HG03045 (cell line): Measurements from ENCODE around the gene TMEM123.
A peak's percentile ranks its signal among the peaks of the same experiment; 100 is the strongest.

Source experiments
- ATAC-seq: cut with Tn5 transposase; IDR thresholded peaks from one replicate; pipeline ENCODE4 v1.9.1; 2021; ENCODE audit warnings: mild to moderate bottlenecking, moderate library complexity; ENCODE audit not compliant: unreplicated experiment

Gene TMEM123

DNA sequence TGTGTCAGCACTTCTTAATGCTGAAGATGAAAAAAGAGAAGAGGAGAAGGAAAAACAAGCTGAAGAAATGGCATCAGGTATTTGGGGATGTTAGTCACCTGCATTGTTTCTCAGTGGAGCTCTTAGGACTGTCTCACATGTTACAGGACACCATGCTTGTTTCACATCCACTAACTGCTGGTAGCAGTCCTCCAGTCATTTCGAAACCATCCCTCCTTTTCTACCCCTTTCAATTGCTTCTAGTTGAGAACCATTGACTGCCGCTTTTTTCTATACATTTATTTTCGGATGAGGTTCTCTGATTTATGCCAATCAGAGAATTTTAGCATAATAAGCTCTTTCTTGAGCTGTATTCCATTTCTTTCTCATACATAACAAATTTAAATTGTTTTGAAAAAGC, 84.1 kb downstream of the TMEM123 start:
- ATAC-seq: peak; percentile 100

DNA sequence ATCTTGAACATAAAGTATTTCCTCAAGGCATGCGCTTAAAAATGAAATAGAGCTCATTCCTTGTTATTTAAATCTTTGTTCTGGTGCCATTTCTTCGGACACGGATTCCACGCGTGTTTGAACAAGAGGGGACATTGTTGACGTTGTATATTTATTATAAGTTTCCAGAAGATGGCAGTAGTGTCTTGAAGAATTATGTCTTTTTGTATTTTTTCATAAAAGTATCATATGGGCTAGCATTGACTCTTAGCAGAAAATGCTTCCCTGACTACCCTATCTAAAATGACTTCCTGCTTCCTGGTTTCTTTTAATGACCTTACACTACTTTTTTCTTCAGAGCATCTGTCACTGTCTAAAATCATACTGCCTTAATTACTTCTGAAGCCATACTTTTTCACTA, 85.2 kb downstream of the TMEM123 start:
- ATAC-seq: no peak

DNA sequence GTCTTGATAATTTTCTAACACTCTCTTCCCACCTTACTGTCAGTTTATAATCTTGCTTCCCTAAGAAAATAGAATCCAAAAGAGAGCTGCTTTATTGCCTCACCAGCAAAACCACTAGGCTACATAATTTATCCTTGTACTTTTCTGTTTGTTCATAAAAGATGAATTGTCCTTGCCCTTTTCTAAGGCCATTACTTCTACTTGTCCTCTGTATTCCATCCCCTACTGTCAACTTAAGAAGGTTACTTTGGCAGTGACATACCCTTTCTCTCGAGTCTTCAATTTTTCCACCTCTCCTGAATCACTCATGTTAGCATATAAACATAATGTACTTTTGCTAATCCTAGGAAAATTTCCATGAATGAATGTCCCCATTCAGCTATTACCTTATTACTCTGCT, 87.6 kb downstream of the TMEM123 start:
- no peak for ATAC-seq

DNA sequence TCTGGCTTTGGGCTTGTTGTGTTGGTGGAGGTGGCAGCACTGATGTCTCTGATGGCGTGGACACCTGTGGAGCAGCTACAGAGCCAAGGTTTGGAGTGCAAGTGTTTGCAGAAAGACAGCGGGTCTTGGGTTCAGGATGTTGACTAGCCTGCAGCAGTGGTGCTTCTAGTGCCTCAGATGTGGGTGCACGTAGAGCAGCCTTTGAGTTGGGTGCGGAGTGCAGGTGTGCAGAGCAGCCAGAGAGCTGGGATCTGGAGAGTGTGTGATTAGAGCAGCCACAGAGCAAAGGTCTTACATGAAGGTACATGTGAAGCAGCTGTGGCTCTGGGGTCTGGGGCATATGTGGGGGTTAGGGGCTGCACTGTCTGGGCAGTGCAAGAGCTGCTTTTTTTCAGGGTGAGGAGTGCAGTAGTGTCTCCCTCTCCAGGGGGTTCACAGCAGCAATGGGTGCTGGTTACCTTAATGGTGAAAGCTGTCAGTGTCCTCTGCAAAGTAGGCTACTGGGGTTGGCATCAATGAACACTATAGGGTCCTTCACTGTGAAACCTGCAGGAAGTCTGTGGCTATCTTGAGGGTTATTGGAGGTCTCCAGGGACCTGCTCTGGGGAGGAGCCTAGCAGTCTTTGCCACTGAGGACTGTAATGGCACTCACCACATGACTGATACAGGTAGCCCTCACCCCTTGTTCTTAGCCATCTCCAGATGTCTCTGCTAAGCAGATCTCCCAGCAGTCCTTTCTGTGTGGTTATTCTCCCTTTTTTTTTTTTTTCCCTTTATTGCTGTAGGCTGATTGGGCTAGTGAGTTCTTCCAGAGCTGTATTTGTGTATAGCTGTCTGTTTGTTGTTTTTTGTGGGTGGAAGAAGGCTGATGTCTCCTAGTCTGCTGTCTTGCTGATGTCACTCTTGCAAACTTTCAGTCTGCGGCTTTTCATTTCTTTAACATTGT, 91.2 kb downstream of the TMEM123 start:
- ATAC-seq: peak; percentile 55

DNA sequence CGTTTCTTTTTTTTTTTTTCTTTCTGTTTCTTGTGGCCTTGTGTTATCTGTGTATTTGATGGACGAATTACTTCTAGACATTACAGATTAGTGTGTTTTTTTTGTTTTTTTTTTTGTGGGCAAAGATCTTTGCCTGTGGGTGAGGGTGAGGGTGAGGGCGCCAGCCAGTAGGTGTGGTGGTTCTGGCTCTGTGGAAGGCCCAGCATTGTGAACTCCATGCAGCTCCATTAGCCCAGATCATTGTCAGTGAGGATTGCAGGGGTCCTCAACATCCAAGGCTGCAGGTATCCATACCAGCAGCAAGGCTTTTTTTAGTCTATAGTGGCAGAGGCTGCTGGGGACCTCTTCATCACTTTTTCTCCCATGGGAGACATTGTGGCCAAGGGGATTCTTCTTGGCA, 91.9 kb downstream of the TMEM123 start:
- ATAC-seq: no peak

DNA sequence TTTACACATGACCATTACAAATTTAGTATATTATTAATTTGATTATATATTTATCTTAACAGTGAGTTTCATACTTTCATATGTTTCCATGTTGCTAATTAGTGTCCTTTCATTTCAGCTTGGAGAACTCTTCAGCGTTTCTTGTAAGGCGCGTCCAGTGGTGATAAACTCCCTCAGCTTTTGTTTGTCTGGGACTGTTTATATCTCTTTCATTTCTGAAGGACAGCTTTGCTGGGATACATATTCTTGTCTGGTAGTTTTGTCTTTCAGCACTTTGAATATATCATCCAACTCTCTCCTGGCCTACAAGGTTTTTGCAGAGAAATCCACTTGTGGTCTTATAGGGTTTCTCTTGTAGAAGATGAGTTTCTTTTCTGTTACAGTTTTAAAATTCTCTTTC, 93.2 kb downstream of the TMEM123 start:
- no peak for ATAC-seq

DNA sequence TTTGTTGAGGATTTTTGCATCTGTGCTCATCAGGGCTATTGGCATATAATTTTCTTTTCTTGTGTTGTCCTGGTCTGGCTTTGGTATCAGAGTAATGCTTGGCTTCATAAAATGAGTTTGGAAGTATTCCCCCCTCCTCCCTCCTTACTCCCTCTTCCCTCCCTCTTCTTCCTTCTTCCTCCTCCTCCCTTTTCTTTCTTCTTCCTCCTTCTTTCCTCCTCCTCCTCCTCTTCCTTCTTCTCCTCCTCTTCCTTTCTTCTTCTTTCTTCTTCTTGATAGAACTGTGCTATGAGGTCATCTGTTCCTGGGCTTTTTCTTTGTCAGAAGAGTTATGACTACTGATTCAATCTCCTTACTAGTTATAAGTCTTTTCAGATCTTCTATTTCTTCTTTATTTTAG, 95.4 kb downstream of the TMEM123 start:
- ATAC-seq: no peak

DNA sequence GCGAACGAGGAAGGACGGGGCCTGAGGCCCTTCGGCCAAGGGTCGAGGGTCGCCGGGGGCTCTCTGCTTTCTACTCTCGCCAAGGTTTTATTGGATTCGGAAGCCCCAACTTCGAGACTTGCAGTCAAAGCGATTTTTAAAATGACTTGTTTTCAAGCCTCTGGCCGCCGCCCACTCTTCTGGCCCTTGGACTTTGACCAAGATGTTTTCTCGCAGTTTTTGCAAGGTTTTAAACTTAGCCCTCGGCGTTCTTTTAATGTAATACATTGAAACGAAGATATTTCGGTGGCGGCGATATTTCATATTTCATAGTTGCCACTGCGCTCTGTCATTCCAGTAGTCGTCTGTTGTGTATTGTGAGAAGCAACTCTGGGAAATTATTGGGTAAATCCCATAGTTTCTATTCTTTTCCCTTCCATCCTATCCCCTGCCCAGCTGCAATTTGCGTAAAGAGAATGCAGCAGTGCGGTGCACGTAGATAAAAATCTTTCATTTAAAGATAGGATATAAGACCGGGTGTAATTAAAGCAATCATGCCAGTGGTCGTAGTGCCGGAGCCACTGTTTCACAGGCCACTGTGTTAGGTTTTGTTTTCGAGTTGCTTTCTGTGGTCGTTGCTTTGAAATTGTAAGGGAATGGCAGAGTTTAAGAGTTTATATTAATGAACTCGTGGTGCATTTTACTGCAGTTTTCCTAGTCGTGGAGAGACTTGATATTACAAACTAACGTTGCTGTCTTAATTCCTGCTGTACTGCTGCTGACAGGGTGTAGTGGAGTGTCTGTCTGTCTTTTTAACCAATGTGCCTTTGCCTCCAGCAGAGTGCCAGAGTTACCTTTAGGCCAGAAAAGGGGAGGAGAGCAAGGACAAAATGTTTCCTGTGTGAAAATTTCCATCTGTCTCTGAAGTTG, 104.8 kb downstream of the TMEM123 start:
- peak; percentile 3 for ATAC-seq

DNA sequence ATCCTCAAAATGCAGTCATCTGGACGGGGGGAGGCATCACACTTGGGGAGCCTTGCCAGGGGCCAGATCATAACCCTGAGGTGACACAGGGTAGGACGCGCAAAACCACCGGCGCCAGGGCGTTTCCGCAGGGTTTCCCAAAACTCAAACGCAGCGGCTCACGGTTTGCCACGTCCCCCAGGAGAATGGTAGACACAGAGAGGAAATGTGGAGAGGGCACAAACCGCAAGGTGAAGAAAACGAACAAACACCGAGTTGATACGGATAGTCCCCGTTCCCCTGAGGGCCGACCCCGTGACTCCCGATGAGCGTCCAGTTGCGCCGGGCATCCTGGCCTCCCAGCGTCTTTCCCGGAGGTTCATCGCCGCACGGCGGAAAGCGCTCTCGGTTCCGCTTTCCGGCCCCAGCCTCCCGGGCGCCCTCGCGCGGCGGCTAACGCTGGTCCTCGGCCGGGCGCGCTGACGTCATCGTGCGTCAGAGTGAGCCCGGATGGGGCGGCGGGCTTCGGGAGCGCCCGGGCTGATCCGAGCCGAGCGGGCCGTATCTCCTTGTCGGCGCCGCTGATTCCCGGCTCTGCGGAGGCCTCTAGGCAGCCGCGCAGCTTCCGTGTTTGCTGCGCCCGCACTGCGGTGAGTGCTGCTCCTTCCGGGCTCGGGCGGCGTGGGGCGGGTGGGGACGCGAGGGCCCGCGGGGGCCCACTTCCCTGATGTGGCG, 105.7 kb downstream of the TMEM123 start, which contains the start of gene BIRC2:
TSS of gene BIRC2 (plus strand) at position 467 of the 714 bp plus-strand sequence. CDS start 2,641 bp downstream, outside the sequence.
- ATAC-seq: peak; percentile 85

DNA sequence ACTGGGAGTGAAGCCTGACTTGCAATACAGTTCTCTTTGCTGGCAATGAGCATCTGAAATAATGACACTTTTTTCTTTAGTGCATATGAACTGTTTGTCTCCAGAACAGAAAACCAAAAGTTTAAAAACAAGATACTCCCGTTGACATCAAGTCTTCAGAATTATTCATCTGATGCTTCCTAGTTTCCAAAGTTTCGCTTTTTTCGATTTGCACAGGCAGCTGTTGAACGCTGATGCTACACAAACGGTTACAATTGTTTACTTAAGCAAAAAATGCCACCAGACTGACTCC, 106.2 kb downstream of the TMEM123 start:
- ATAC-seq: no peak
